Neural cell (in vitro differentiated cells): ENCODE results near the gene REP15. TPM values are rescaled to one million over a fixed set of nuclear protein-coding genes. Genes with fewer than 3 reads are reported as not detected.

Experiments used
- H2AFZ ChIP-seq: fragments of 200-600, 300-800 bp; sonication (generic), shearing (Covaris generic); 2 replicates; pipeline ENCODE4 v1.6.0; 2014; ENCODE audit warnings: low read depth, mild to moderate bottlenecking, antibody characterized with exemption, low read length, moderate library complexity
- H3F3A ChIP-seq: fragments of 200-600 bp; shearing (Covaris generic); 2 replicates; pipeline ENCODE4 v1.6.1; 2016; ENCODE audit warnings: mild to moderate bottlenecking, moderate library complexity, mixed read lengths, antibody characterized with exemption, low read length; ENCODE audit not compliant: insufficient read depth, poor library complexity, severe bottlenecking
- H3K27ac ChIP-seq: fragments of 200-600, 300-800 bp; sonication (generic), shearing (Covaris generic); 2 replicates; pipeline ENCODE4 v1.5.1; 2014; ENCODE audit warnings: mild to moderate bottlenecking, low read length, moderate library complexity
- H3K27me3 ChIP-seq: fragments of 300-800, 200-600 bp; sonication (generic), shearing (Covaris generic); 2 replicates; pipeline ENCODE4 v1.6.0; 2014; ENCODE audit warnings: mild to moderate bottlenecking, low read depth, low read length, moderate library complexity; ENCODE audit not compliant: insufficient read depth
- H3K36me3 ChIP-seq: fragments of 300-800, 200-600 bp; sonication (generic), shearing (Covaris generic); 2 replicates; pipeline ENCODE4 v1.5.1; 2014; ENCODE audit warnings: mild to moderate bottlenecking, antibody characterized with exemption, low read length, moderate library complexity; ENCODE audit not compliant: insufficient read depth
- H3K4me2 ChIP-seq: fragments of 300-800, 200-600 bp; sonication (generic), shearing (Covaris generic); 2 replicates; pipeline ENCODE4 v1.6.0; 2014; ENCODE audit warnings: mild to moderate bottlenecking, low read length
- H3K4me3 ChIP-seq: fragments of 300-800, 200-600 bp; sonication (generic), shearing (Covaris generic); 2 replicates; pipeline ENCODE4 v1.5.1; 2014; ENCODE audit warnings: mild to moderate bottlenecking, low read length, moderate library complexity
- H3K79me2 ChIP-seq: fragments of 200-600 bp; shearing (Covaris generic); replicated peaks from 2 replicates; pipeline ENCODE4 v1.6.0; 2014; ENCODE audit warnings: mild to moderate bottlenecking, low read length, moderate library complexity; ENCODE audit not compliant: insufficient read depth
- H3K9ac ChIP-seq: fragments of 300-800, 200-600 bp; sonication (generic), shearing (Covaris generic); 2 replicates; pipeline ENCODE4 v1.6.1; 2016; ENCODE audit warnings: mild to moderate bottlenecking, low read length, mixed read lengths
- H3K9me2 ChIP-seq: fragments of 200-600 bp; shearing (Covaris generic); 2 replicates; pipeline ENCODE4 v1.6.1; 2016; ENCODE audit warnings: mild to moderate bottlenecking, low read length, mixed read lengths; ENCODE audit not compliant: insufficient read depth
- H3K9me3 ChIP-seq: fragments of 200-600, 300-800 bp; sonication (generic), shearing (Covaris generic); 2 replicates; pipeline ENCODE4 v1.6.1; 2016; ENCODE audit warnings: mild to moderate bottlenecking, mixed run types, low read length, moderate library complexity, mixed read lengths
- H4K20me1 ChIP-seq: fragments of 200-600 bp; shearing (Covaris generic); 2 replicates; pipeline ENCODE4 v1.6.1; 2016; ENCODE audit warnings: mild to moderate bottlenecking, mixed run types; ENCODE audit not compliant: insufficient read depth
- EP300 ChIP-seq: fragments of 450-650 bp; conservative IDR thresholded peaks from 2 replicates; pipeline ENCODE4 v1.6.1; 2014; ENCODE audit warnings: antibody characterized with exemption, mild to moderate bottlenecking, moderate library complexity; ENCODE audit not compliant: poor library complexity, severe bottlenecking
- EZH2 ChIP-seq: fragments of 200-600, 300-800 bp; shearing (Covaris generic), sonication (generic); IDR thresholded peaks from 2 replicates; pipeline ENCODE4 v1.6.1; 2014; ENCODE audit warnings: antibody characterized with exemption, low read length, borderline replicate concordance, mild to moderate bottlenecking; ENCODE audit not compliant: insufficient read depth, poor library complexity, severe bottlenecking
- MXI1 ChIP-seq: fragments of 450-650 bp; conservative IDR thresholded peaks from 2 replicates; pipeline ENCODE4 v1.6.1; 2014; ENCODE audit warnings: antibody characterized with exemption, mild to moderate bottlenecking; ENCODE audit not compliant: poor library complexity, severe bottlenecking
- POLR2AphosphoS5 ChIP-seq: IDR thresholded peaks from 2 replicates; pipeline ENCODE4 v1.6.1; 2012
- RAD21 ChIP-seq: fragments of 450-650 bp; conservative IDR thresholded peaks from 2 replicates; pipeline ENCODE4 v1.6.1; 2014; ENCODE audit warnings: antibody characterized with exemption, mild to moderate bottlenecking, moderate library complexity
- SMC3 ChIP-seq: fragments of 450-650 bp; conservative IDR thresholded peaks from 2 replicates; pipeline ENCODE4 v1.6.1; 2014; ENCODE audit warnings: antibody characterized with exemption, mild to moderate bottlenecking, moderate library complexity; ENCODE audit not compliant: poor library complexity
- TAF1 ChIP-seq: IDR thresholded peaks from 2 replicates; pipeline ENCODE4 v1.6.1; 2012; ENCODE audit warnings: low read depth
- polyA plus RNA-seq: library from polyadenylated mRNA; depleted of rRNA; stranded (reverse); fragments of >200 nt; gene quantifications from 2 replicates; pipeline ENCODE4 v1.2.3, GENCODE V29; 2014
- TF ChIP-seq, protein P1 (sequence below): IDR thresholded peaks from 2 replicates; pipeline ENCODE4 v1.6.1; 2012; ENCODE audit warnings: borderline replicate concordance
- TF ChIP-seq, protein P2 (sequence below): fragments of 450-650 bp; IDR thresholded peaks from 2 replicates; pipeline ENCODE4 v1.5.1; 2014; ENCODE audit warnings: antibody characterized with exemption, mild to moderate bottlenecking, moderate library complexity; ENCODE audit not compliant: poor library complexity, severe bottlenecking

REP15 gene
- polyA plus RNA-seq, 1 donor from 2014 or later = 0.88 TPM

DNA sequence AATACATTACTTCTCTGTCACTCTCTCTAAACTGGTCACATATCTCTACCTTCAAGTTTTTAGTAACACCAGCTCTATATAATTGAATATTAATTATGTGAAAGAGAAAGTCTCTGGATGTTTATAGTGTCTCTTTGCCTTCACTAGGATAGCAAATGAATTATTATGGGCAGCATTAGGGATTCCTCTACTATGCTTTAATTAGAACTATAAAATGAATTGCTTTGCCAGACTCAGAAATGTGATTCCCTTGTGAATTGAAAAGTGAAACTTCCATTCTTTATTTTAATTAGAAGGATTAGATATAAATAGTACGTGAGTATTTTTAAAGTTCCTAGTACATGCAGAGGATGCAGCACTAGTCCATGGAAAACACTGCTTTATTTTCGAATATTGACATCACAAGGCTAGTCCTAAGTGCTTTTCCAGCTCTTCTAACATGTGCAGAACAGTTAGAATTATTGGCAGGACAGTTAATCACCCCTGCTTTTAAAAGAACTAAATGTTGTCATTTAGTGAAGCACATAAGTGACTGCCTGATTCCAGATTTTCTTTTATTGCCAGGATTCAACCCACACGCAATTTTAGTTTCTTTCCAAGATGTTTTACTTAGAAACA is 23.0 kb upstream of the REP15 start:
- H3F3A ChIP-seq = no peaks in the 10 kb centered on the region
- no peaks in the 10 kb centered on the region for H3K36me3 ChIP-seq
- H4K20me1 ChIP-seq = no peaks in the 10 kb centered on the region

DNA sequence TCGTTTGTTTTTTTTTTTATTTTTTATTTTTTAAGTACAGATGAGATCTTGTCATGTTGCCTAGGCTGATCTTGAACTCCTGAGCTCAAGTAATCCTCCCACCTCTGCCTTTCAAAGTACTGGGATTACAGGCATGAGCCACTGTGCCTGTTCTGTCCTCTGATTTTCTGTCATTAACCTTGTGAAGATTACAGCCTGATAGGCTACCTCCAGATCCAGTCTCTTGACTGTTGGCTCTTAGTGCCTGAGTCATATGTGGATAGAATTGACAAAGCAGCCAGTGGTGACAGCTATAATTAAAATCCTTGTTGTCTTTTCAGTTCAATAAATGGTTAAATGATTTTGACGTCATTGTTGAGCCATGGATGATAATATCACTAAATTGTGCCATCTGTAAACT is 21.3 kb upstream of the REP15 start:
- Histone ChIP-seq H3K9me3 (no peaks in the 10 kb centered on the region), H2AFZ (no peak overlapping the region), H3K27me3 (no peaks in the 10 kb centered on the region), H3K9me2 (no peaks in the 10 kb centered on the region), H3K27ac (no peak overlapping the region), H3F3A (no peaks in the 10 kb centered on the region), H3K4me2 (no peak overlapping the region), H3K79me2 (no peaks in the 10 kb centered on the region), H3K4me3 (no peak overlapping the region), H3K9ac (no peak overlapping the region), H3K36me3 (no peaks in the 10 kb centered on the region), H4K20me1 (no peaks in the 10 kb centered on the region)
- no peak for TF ChIP-seq RAD21
- no peak for TF ChIP-seq EP300
- TF ChIP-seq, protein P1, sequence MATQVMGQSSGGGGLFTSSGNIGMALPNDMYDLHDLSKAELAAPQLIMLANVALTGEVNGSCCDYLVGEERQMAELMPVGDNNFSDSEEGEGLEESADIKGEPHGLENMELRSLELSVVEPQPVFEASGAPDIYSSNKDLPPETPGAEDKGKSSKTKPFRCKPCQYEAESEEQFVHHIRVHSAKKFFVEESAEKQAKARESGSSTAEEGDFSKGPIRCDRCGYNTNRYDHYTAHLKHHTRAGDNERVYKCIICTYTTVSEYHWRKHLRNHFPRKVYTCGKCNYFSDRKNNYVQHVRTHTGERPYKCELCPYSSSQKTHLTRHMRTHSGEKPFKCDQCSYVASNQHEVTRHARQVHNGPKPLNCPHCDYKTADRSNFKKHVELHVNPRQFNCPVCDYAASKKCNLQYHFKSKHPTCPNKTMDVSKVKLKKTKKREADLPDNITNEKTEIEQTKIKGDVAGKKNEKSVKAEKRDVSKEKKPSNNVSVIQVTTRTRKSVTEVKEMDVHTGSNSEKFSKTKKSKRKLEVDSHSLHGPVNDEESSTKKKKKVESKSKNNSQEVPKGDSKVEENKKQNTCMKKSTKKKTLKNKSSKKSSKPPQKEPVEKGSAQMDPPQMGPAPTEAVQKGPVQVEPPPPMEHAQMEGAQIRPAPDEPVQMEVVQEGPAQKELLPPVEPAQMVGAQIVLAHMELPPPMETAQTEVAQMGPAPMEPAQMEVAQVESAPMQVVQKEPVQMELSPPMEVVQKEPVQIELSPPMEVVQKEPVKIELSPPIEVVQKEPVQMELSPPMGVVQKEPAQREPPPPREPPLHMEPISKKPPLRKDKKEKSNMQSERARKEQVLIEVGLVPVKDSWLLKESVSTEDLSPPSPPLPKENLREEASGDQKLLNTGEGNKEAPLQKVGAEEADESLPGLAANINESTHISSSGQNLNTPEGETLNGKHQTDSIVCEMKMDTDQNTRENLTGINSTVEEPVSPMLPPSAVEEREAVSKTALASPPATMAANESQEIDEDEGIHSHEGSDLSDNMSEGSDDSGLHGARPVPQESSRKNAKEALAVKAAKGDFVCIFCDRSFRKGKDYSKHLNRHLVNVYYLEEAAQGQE = no peak
- no peak for TF ChIP-seq SMC3
- no peak for TF ChIP-seq MXI1
- no peak for TF ChIP-seq TAF1
- no peak for TF ChIP-seq POLR2AphosphoS5
- TF ChIP-seq, protein P2, sequence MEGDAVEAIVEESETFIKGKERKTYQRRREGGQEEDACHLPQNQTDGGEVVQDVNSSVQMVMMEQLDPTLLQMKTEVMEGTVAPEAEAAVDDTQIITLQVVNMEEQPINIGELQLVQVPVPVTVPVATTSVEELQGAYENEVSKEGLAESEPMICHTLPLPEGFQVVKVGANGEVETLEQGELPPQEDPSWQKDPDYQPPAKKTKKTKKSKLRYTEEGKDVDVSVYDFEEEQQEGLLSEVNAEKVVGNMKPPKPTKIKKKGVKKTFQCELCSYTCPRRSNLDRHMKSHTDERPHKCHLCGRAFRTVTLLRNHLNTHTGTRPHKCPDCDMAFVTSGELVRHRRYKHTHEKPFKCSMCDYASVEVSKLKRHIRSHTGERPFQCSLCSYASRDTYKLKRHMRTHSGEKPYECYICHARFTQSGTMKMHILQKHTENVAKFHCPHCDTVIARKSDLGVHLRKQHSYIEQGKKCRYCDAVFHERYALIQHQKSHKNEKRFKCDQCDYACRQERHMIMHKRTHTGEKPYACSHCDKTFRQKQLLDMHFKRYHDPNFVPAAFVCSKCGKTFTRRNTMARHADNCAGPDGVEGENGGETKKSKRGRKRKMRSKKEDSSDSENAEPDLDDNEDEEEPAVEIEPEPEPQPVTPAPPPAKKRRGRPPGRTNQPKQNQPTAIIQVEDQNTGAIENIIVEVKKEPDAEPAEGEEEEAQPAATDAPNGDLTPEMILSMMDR = no peak

More for the DNA sequence above, 23.0 kb upstream of the REP15 start:
- Histone ChIP-seq H3K4me2 (no peak overlapping the region), H3K9ac (no peak overlapping the region), H3K4me3 (no peak overlapping the region), H3K79me2 (no peaks in the 10 kb centered on the region), H3K9me3 (no peaks in the 10 kb centered on the region), H3K27ac (no peak overlapping the region), H3K9me2 (no peaks in the 10 kb centered on the region), H2AFZ (no peak overlapping the region), H3K27me3 (no peaks in the 10 kb centered on the region)
- no peak for TF ChIP-seq POLR2AphosphoS5
- TF ChIP-seq, protein P2 = no peak
- TF ChIP-seq TAF1 = no peak
- no peak for TF ChIP-seq EP300
- no peak for TF ChIP-seq EZH2
- TF ChIP-seq, protein P1 = no peak
- no peak for TF ChIP-seq MXI1
- TF ChIP-seq SMC3 = no peak
